Neutrophil (primary cell): ENCODE results near the gene DAPK1.

ENCODE experiments used
- H3K27ac ChIP-seq: fragments of 200-600 bp; sonication (generic); 2 replicates; pipeline ENCODE4 v1.5.1; 2016; ENCODE audit warnings: mild to moderate bottlenecking, moderate library complexity
- H3K27me3 ChIP-seq: fragments of 200-600 bp; sonication (generic); 2 replicates; pipeline ENCODE4 v1.6.0; 2016; ENCODE audit warnings: mild to moderate bottlenecking
- H3K36me3 ChIP-seq: fragments of 200-600 bp; sonication (generic); 2 replicates; pipeline ENCODE4 v1.5.1; 2017
- H3K4me1 ChIP-seq, 2 experiments: fragments of 200-600 bp in 1 of 2; sonication (generic) in 1 of 2; 1 replicate in 1 of 2; 2 replicates in 1 of 2; pipeline versions ENCODE4 v1.5.1 to v1.6.1; 2013 to 2016; ENCODE audit warnings: low read depth in 1 of 2, low read length in 1 of 2, mild to moderate bottlenecking in 1 of 2, moderate library complexity in 1 of 2; ENCODE audit not compliant: control insufficient read depth in 1 of 2, insufficient read depth in 1 of 2
- H3K4me3 ChIP-seq, 2 experiments: fragments of 200-600 bp in 1 of 2; sonication (generic) in 1 of 2; 1 replicate in 1 of 2; 2 replicates in 1 of 2; pipeline ENCODE4 v1.5.1; 2013 to 2016; ENCODE audit warnings: low read depth in 1 of 2, low read length in 1 of 2, mild to moderate bottlenecking in 1 of 2, moderate library complexity in 1 of 2
- H3K9me3 ChIP-seq: fragments of 200-600 bp; sonication (generic); 2 replicates; pipeline ENCODE4 v1.5.1; 2016
- TF ChIP-seq, protein P1 (sequence below): fragments of 200-600 bp; sonication (generic); IDR thresholded peaks from 2 replicates; pipeline ENCODE4 v1.5.1; 2016; ENCODE audit warnings: antibody characterized with exemption

Gene DAPK1

DNA sequence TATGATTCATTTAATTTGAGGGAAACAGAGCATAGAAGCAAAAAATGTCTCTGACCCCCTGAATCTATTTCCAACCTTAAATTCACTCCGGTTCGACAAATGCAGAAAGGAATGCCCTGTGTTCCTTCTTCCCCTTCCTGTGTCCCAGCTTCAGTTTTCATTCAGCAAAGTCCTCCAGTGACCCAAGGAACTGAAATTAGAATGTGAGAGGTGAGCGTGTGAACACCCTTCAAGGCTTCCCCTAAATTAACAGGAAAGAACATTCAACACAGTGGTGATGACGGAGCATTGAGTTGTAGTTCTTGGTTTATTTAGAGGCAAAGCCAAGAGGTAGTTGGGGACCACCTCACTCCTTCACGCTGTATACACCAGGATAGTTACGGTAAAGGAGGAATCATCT lies 130.7 kb downstream of the DAPK1 start:
- no peaks in the 10 kb centered on the region for H3K36me3 ChIP-seq
- peaks cover 34 to 37% of the 10 kb centered on the region in 2 experiments for H3K4me1 ChIP-seq
- no peak overlapping the region for H3K27ac ChIP-seq

GRCh38 chr9:87629104-87629503 lies 131.4 kb downstream of the DAPK1 start:
- Histone ChIP-seq H3K4me1 (peaks cover 34 to 37% of the 10 kb centered on the region in 2 experiments), H3K9me3 (no peaks in the 10 kb centered on the region), H3K27me3 (no peaks in the 10 kb centered on the region), H3K4me3 (no peak overlapping the region), H3K36me3 (no peaks in the 10 kb centered on the region), H3K27ac (no peak overlapping the region)
- TF ChIP-seq, protein P1, sequence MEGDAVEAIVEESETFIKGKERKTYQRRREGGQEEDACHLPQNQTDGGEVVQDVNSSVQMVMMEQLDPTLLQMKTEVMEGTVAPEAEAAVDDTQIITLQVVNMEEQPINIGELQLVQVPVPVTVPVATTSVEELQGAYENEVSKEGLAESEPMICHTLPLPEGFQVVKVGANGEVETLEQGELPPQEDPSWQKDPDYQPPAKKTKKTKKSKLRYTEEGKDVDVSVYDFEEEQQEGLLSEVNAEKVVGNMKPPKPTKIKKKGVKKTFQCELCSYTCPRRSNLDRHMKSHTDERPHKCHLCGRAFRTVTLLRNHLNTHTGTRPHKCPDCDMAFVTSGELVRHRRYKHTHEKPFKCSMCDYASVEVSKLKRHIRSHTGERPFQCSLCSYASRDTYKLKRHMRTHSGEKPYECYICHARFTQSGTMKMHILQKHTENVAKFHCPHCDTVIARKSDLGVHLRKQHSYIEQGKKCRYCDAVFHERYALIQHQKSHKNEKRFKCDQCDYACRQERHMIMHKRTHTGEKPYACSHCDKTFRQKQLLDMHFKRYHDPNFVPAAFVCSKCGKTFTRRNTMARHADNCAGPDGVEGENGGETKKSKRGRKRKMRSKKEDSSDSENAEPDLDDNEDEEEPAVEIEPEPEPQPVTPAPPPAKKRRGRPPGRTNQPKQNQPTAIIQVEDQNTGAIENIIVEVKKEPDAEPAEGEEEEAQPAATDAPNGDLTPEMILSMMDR = no peak

More for the DNA sequence above, 130.7 kb downstream of the DAPK1 start:
- TF ChIP-seq, protein P1 = no peak
- H3K4me3 ChIP-seq = no peak overlapping the region
- H3K9me3 ChIP-seq = no peaks in the 10 kb centered on the region
- no peaks in the 10 kb centered on the region for H3K27me3 ChIP-seq

- H3K9me3 ChIP-seq = no peaks in the 10 kb centered on the region
- H3K27ac ChIP-seq = peak overlapping the region; percentile 17
- H3K4me3 ChIP-seq = no peak overlapping the region
- TF ChIP-seq, protein P1 = no peak
- H3K27me3 ChIP-seq = no peaks in the 10 kb centered on the region
- H3K4me1 ChIP-seq = peaks cover 34 to 37% of the 10 kb centered on the region in 2 experiments
- no peaks in the 10 kb centered on the region for H3K36me3 ChIP-seq
Measured at GRCh38 chr9:87630266-87630665, 132.6 kb downstream of the DAPK1 start.

- Histone ChIP-seq H3K9me3 (no peaks in the 10 kb centered on the region), H3K36me3 (no peaks in the 10 kb centered on the region), H3K27me3 (no peaks in the 10 kb centered on the region), H3K4me1 (peaks cover 34 to 37% of the 10 kb centered on the region in 2 experiments), H3K27ac (peak overlapping the region; percentile 17), H3K4me3 (no peak overlapping the region)
- TF ChIP-seq, protein P1 = no peak
Measured at GRCh38 chr9:87630846-87631245, 133.2 kb downstream of the DAPK1 start.

DNA sequence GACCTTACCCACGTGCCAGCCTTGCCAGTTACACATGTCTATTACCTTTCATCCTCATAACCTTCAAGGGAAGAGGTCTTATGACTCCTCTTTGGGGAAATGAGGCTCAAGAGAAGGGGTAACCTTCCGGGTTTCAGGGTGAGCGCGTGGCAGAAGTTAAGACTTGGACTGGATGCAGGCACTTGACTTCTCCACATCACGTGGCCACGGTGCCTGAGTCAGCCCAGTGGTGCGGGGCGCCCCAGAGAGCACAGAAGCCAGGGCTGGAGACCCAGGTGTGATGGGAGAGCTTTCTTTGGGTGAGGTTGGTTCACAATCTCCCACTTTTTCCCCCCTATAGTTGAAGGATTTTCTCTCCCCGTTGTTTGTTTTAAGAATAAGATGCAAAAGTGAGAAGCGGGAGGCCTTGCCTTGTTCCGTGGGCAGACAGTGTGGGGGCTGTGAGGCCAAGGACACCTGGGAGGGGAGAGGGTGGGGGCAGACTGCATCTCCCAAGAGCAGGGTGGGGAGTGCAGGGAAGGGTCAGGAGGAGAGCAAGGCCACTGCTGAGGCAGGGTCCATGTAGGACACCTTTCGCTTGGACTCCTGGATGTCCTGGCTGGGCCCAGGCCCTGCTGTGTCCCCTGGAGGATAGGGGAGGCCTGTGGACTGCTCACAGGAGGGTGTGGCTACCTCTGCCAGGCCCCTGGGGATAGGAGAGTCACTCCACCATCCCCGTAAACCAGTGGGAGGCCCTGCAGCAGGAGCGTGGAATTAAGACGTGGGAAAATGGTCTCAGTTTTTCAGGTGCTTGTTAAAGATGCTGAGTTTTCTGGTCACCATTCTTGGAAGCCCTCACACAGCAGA lies 138.2 kb downstream of the DAPK1 start:
- TF ChIP-seq, protein P1 = no peak
- H3K4me1 ChIP-seq = peaks cover 6 to 10% of the 10 kb centered on the region in 2 experiments
- no peaks in the 10 kb centered on the region for H3K9me3 ChIP-seq
- H3K27ac ChIP-seq = no peak overlapping the region
- H3K36me3 ChIP-seq = no peaks in the 10 kb centered on the region
- H3K4me3 ChIP-seq = no peak overlapping the region
- no peaks in the 10 kb centered on the region for H3K27me3 ChIP-seq
